ENCODE results near the gene CSRP3. TPM values are rescaled to one million over a fixed set of nuclear protein-coding genes. Genes with fewer than 3 reads are reported as not detected.

CSRP3 gene
- total RNA-seq, 1 donor from 2014 or later = not detected

DNA sequence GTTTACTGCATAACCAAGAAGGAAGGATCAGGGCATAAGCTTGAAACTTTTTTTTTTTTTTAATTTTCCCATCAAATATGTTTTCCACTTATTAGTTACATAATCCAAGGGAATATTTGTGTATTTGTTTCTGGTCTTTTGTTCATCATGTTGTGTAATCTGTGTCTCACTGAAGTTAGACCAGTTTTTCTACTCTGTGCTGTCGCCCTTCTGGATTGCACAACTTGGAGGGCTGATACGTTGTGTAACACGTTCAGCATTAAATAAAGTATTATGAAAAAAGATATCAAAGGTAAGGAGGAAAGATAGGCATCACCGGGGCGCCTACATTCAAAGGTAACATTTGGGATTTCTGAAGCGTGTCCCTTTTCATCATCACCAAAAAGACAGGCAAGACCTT lies 42.3 kb upstream of the CSRP3 start:
- no peak for DNase-seq (ENCODE audit: extremely low spot score, unreplicated experiment)
- H3K9me3 Mint-ChIP-seq (ENCODE audit: unreplicated experiment) = peaks cover 18% of the 10 kb centered on the region

DNA sequence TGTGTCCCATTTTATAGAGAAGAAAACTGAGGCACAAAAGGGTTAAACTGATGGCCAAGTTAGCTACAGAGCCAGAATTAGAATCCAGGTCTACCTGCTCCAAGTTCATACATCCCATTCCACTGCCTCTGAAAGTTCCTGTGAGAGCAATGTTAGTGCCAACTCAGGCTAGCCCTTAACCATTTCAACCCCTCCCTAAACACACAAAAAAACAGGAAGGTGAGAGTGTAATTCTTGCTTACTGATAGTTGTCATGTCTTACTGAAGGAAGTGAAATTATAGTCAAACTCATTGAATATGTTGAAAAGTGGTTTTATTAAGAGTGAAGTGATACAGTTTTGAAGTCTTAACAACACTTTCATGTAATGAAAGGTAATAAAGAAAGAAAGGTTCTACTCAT lies 41.8 kb upstream of the CSRP3 start:
- H3K4me3 Mint-ChIP-seq (ENCODE audit: unreplicated experiment) = no peak overlapping the region
- TF ChIP-seq, protein P1, sequence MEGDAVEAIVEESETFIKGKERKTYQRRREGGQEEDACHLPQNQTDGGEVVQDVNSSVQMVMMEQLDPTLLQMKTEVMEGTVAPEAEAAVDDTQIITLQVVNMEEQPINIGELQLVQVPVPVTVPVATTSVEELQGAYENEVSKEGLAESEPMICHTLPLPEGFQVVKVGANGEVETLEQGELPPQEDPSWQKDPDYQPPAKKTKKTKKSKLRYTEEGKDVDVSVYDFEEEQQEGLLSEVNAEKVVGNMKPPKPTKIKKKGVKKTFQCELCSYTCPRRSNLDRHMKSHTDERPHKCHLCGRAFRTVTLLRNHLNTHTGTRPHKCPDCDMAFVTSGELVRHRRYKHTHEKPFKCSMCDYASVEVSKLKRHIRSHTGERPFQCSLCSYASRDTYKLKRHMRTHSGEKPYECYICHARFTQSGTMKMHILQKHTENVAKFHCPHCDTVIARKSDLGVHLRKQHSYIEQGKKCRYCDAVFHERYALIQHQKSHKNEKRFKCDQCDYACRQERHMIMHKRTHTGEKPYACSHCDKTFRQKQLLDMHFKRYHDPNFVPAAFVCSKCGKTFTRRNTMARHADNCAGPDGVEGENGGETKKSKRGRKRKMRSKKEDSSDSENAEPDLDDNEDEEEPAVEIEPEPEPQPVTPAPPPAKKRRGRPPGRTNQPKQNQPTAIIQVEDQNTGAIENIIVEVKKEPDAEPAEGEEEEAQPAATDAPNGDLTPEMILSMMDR (IDR thresholded peaks at IDR 0.05) = no peak
- H3K36me3 Mint-ChIP-seq (ENCODE audit: unreplicated experiment) = no peaks in the 10 kb centered on the region
- no peak overlapping the region for H3K27ac Mint-ChIP-seq (ENCODE audit: unreplicated experiment)
- H3K4me1 Mint-ChIP-seq (ENCODE audit: unreplicated experiment) = peaks cover 14% of the 10 kb centered on the region
- peaks cover 13% of the 10 kb centered on the region for H3K9me3 Mint-ChIP-seq (ENCODE audit: unreplicated experiment)
- no peak for DNase-seq (ENCODE audit: extremely low spot score, unreplicated experiment)
- peaks cover 30% of the 10 kb centered on the region for H3K27me3 Mint-ChIP-seq (ENCODE audit: unreplicated experiment)

More for the DNA sequence above, 42.3 kb upstream of the CSRP3 start:
- TF ChIP-seq, protein P1 (IDR thresholded peaks at IDR 0.05) = no peak
- Mint-ChIP-seq H3K36me3 (ENCODE audit: unreplicated experiment) (no peaks in the 10 kb centered on the region), H3K27me3 (ENCODE audit: unreplicated experiment) (peaks cover 32% of the 10 kb centered on the region), H3K4me3 (ENCODE audit: unreplicated experiment) (no peak overlapping the region), H3K27ac (ENCODE audit: unreplicated experiment) (no peak overlapping the region), H3K4me1 (ENCODE audit: unreplicated experiment) (peaks cover 14% of the 10 kb centered on the region)

DNA sequence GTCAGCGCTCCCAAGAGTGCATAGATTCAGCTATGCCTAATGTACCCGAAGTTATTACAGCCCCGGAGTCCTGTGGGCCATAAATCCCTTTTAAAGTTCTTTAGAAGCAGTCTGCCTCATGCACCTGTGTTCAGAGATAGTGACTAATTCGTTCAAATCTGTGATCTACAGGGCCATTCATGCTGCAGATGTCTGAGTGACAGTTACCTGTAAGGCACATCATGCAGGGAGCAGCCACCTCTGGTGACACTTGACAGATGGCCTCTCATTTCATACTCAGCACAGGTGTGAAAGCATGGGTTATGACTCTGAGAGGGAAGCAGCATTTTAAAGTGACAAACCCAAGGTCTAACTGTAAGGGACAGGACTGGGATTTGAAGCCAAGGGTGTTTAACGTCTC lies 41.4 kb upstream of the CSRP3 start:
- Mint-ChIP-seq H3K4me3 (ENCODE audit: unreplicated experiment) (no peak overlapping the region), H3K9me3 (ENCODE audit: unreplicated experiment) (peaks cover 8% of the 10 kb centered on the region), H3K27me3 (ENCODE audit: unreplicated experiment) (peaks cover 26% of the 10 kb centered on the region), H3K36me3 (ENCODE audit: unreplicated experiment) (no peaks in the 10 kb centered on the region), H3K27ac (ENCODE audit: unreplicated experiment) (no peak overlapping the region), H3K4me1 (ENCODE audit: unreplicated experiment) (peaks cover 14% of the 10 kb centered on the region)
- no peak for DNase-seq (ENCODE audit: extremely low spot score, unreplicated experiment)
- TF ChIP-seq, protein P1 (IDR thresholded peaks at IDR 0.05) = no peak

DNA sequence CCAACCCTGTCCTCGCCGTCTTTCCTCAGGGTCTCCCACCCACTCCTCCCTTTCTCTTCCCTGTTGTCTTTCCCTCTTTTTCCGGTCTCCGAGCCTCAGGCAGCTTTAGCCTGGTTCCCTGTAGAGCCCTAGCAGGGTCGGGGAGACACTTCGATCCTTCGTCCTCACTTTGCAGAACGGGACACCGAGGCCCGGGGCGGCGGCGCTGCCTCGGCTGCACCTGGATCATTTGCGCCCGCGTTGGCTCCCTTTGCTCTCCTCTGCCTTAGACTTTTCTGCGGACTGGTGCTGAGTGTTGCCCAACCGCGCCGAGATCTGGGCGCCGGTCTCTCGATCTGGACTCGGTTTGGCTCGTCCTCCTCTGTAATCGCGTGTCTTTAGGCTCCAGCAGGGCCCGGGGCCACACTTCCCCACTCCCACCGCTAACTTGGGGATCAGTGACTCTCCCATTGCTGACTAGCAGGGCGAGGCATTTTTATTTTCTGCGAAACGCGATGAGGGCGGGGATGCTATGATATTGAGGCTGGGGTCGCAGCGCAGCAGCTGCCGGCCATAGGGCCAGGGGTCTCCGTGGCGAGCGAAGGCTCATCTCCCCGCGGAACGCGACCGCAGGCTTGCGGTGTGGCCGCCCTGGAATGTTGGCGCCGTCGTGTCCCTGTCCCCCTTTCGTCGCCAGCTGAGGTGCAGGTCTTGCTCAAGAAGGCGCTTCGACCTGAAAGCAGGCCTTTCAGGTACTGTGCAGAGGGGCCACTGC lies 40.6 kb upstream of the CSRP3 start:
- TF ChIP-seq, protein P1 (IDR thresholded peaks at IDR 0.05) = no peak
- Mint-ChIP-seq H3K27me3 (ENCODE audit: unreplicated experiment) (peaks cover 23% of the 10 kb centered on the region), H3K36me3 (ENCODE audit: unreplicated experiment) (no peaks in the 10 kb centered on the region), H3K9me3 (ENCODE audit: unreplicated experiment) (peaks cover 4% of the 10 kb centered on the region), H3K27ac (ENCODE audit: unreplicated experiment) (no peak overlapping the region), H3K4me3 (ENCODE audit: unreplicated experiment) (peak overlapping the region; percentile 89), H3K4me1 (ENCODE audit: unreplicated experiment) (peaks cover 14% of the 10 kb centered on the region)
- DNase-seq (ENCODE audit: extremely low spot score, unreplicated experiment) = no peak

DNA sequence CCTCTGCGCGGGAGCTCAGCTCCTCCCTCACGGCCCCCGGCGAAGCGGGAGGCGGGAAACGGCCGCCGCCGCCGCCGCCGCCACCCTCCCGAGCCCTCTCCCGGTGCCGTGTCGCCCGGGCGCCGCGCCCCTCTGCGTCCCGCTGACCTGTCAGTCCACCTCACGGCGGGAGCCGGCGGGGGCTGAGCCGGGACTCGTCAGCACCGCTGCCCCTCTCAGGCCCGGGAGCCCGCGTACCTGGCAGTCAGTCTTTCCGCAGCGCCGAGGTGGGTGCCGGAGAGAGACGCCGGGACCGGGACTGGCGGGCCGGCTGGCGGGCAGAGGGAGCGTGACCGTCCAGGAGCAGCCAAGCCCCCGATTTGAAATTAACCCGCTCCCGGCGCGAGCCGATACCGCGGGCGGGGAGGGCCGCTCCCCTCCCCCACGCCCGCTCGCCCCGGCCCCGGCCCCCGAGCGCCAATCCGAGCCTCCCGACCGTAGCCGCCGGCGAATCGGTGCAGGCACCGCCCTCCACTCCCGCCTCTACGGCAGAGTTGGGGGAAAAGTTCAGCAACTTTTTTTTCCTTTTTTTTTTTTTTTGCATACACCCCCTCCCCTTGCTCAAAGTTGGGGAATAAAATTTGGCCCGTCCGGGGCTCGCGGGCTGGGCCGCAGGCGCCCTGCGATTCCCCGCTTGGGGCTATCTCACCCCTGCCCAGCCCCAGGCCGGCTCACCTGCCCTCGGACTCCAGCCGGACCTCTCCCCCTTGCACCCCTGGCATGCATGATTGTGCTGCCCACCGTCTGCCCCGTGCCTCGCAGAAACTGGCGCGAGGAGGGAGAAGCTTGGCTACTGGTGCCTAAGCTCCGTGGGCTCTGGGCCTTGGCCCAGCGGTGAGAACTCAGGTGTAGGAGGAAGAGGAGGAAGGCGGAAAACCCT lies 39.7 kb upstream of the CSRP3 start:
- H3K27ac Mint-ChIP-seq (ENCODE audit: unreplicated experiment) = no peak overlapping the region
- no peaks in the 10 kb centered on the region for H3K9me3 Mint-ChIP-seq (ENCODE audit: unreplicated experiment)
- H3K4me3 Mint-ChIP-seq (ENCODE audit: unreplicated experiment) = peak overlapping the region; percentile 93
- peak; percentile 86 for DNase-seq (ENCODE audit: extremely low spot score, unreplicated experiment)
- TF ChIP-seq, protein P1 (IDR thresholded peaks at IDR 0.05) = no peak
- peaks cover 14% of the 10 kb centered on the region for H3K4me1 Mint-ChIP-seq (ENCODE audit: unreplicated experiment)
- H3K36me3 Mint-ChIP-seq (ENCODE audit: unreplicated experiment) = no peaks in the 10 kb centered on the region
- peaks cover 18% of the 10 kb centered on the region for H3K27me3 Mint-ChIP-seq (ENCODE audit: unreplicated experiment)

Data from osteocyte (in vitro differentiated cells).